ENCODE data around the gene ANXA4. TPM values are rescaled to one million over a fixed set of nuclear protein-coding genes. Genes with fewer than 3 reads are reported as not detected.

ANXA4 gene
- polyA plus RNA-seq, 4 donors = 289 to 764 (median 313) TPM

GRCh38 chr2:69846182-69847067 lies 104.5 kb downstream of the ANXA4 start:
- H3K27ac ChIP-seq (ENCODE audit: low read depth in 1 of 3, low read length in 2 of 3) = no peak overlapping the region

GRCh38 chr2:69847068-69847828 lies 105.3 kb downstream of the ANXA4 start:
- Histone ChIP-seq H3K27me3 (ENCODE audit: control insufficient read depth in 3 of 3, insufficient read depth in 3 of 3, low read length in 3 of 3) (no peaks in the 10 kb centered on the region), H3K4me3 (ENCODE audit: low read depth in 1 of 3, low read length in 3 of 3) (no peak overlapping the region), H3K27ac (ENCODE audit: low read depth in 1 of 3, low read length in 2 of 3) (no peak overlapping the region), H3K9me3 (ENCODE audit: control insufficient read depth in 2 of 2, insufficient read depth in 1 of 2, low read depth in 1 of 2, low read length in 1 of 2) (no peaks in the 10 kb centered on the region), H3K36me3 (ENCODE audit: control insufficient read depth in 3 of 3, insufficient read depth in 2 of 3, low read depth in 1 of 3, low read length in 3 of 3) (peaks cover 2 to 35% (median 26%) of the 10 kb centered on the region in 3 donors), H3K4me1 (ENCODE audit: control insufficient read depth in 3 of 3, insufficient read depth in 2 of 3, low read depth in 1 of 3, low read length in 2 of 3) (no peaks in the 10 kb centered on the region)
- no peak for DNase-seq
- no peak for FAIRE-seq
- WGBS, 3 donors = 93 to 98% (median 97%) methylated on average over 5 of the region's 5 CpGs

More at GRCh38 chr2:69846182-69847067, 104.5 kb downstream of the ANXA4 start:
- peaks cover 2 to 31% (median 25%) of the 10 kb centered on the region in 3 donors for H3K36me3 ChIP-seq (ENCODE audit: control insufficient read depth in 3 of 3, insufficient read depth in 2 of 3, low read depth in 1 of 3, low read length in 3 of 3)
- 75 to 80% (median 76%) methylated on average over 9 of the region's 9 CpGs for WGBS, 3 donors
- no peaks in the 10 kb centered on the region for H3K9me3 ChIP-seq (ENCODE audit: control insufficient read depth in 2 of 2, insufficient read depth in 1 of 2, low read depth in 1 of 2, low read length in 1 of 2)
- FAIRE-seq (no peak), DNase-seq (no peak)
- H3K4me3 ChIP-seq (ENCODE audit: low read depth in 1 of 3, low read length in 3 of 3) = no peak overlapping the region
- no peaks in the 10 kb centered on the region for H3K27me3 ChIP-seq (ENCODE audit: control insufficient read depth in 3 of 3, insufficient read depth in 3 of 3, low read length in 3 of 3)
- no peaks in the 10 kb centered on the region for H3K4me1 ChIP-seq (ENCODE audit: control insufficient read depth in 3 of 3, insufficient read depth in 2 of 3, low read depth in 1 of 3, low read length in 2 of 3)

GRCh38 chr2:69848186-69848790 lies 106.4 kb downstream of the ANXA4 start:
- FAIRE-seq (no peak), DNase-seq (no peak)
- no peaks in the 10 kb centered on the region for H3K4me1 ChIP-seq (ENCODE audit: control insufficient read depth in 3 of 3, insufficient read depth in 2 of 3, low read depth in 1 of 3, low read length in 2 of 3)
- no peaks in the 10 kb centered on the region for H3K27me3 ChIP-seq (ENCODE audit: control insufficient read depth in 3 of 3, insufficient read depth in 3 of 3, low read length in 3 of 3)
- H3K27ac ChIP-seq (ENCODE audit: low read depth in 1 of 3, low read length in 2 of 3) = no peak overlapping the region
- H3K36me3 ChIP-seq (ENCODE audit: control insufficient read depth in 3 of 3, insufficient read depth in 2 of 3, low read depth in 1 of 3, low read length in 3 of 3) = peaks cover 2 to 39% (median 26%) of the 10 kb centered on the region in 3 donors
- no peaks in the 10 kb centered on the region for H3K9me3 ChIP-seq (ENCODE audit: control insufficient read depth in 2 of 2, insufficient read depth in 1 of 2, low read depth in 1 of 2, low read length in 1 of 2)
- WGBS, 3 donors = 89 to 92% (median 89%) methylated on average over 7 of the region's 7 CpGs
- no peak overlapping the region for H3K4me3 ChIP-seq (ENCODE audit: low read depth in 1 of 3, low read length in 3 of 3)

GRCh38 chr2:69858261-69858660 lies 116.3 kb downstream of the ANXA4 start:
- Histone ChIP-seq H3K36me3 (ENCODE audit: control insufficient read depth in 3 of 3, insufficient read depth in 2 of 3, low read depth in 1 of 3, low read length in 3 of 3) (peaks cover 0 to 22% (median 2%) of the 10 kb centered on the region in 3 donors), H3K9me3 (ENCODE audit: control insufficient read depth in 2 of 2, insufficient read depth in 1 of 2, low read depth in 1 of 2, low read length in 1 of 2) (no peaks in the 10 kb centered on the region), H3K4me1 (ENCODE audit: control insufficient read depth in 3 of 3, insufficient read depth in 2 of 3, low read depth in 1 of 3, low read length in 2 of 3) (no peaks in the 10 kb centered on the region), H3K4me3 (ENCODE audit: low read depth in 1 of 3, low read length in 3 of 3) (no peak overlapping the region), H3K27ac (ENCODE audit: low read depth in 1 of 3, low read length in 2 of 3) (no peak overlapping the region), H3K27me3 (ENCODE audit: control insufficient read depth in 3 of 3, insufficient read depth in 3 of 3, low read length in 3 of 3) (no peaks in the 10 kb centered on the region)
- no peak for FAIRE-seq
- 97 to 98% (median 98%) methylated on average over 2 of the region's 2 CpGs for WGBS, 3 donors
- DNase-seq = no peak

- peaks cover 10 to 36% (median 11%) of the 10 kb centered on the region in 3 donors for H3K36me3 ChIP-seq (ENCODE audit: control insufficient read depth in 3 of 3, insufficient read depth in 2 of 3, low read depth in 1 of 3, low read length in 3 of 3)
- 94 to 98% (median 97%) methylated on average over 1 of the region's 1 CpG for WGBS, 3 donors
- no peak for FAIRE-seq
These were observed 121.4 kb downstream of the ANXA4 start for GRCh38 chr2:69863298-69863697.

More at GRCh38 chr2:69863298-69863697, 121.4 kb downstream of the ANXA4 start:
- no peak overlapping the region for H3K4me3 ChIP-seq (ENCODE audit: low read depth in 1 of 3, low read length in 3 of 3)
- DNase-seq = no peak
- H3K9me3 ChIP-seq (ENCODE audit: control insufficient read depth in 2 of 2, insufficient read depth in 1 of 2, low read depth in 1 of 2, low read length in 1 of 2) = no peaks in the 10 kb centered on the region
- H3K4me1 ChIP-seq (ENCODE audit: control insufficient read depth in 3 of 3, insufficient read depth in 2 of 3, low read depth in 1 of 3, low read length in 2 of 3) = no peaks in the 10 kb centered on the region
- H3K27ac ChIP-seq (ENCODE audit: low read depth in 1 of 3, low read length in 2 of 3) = no peak overlapping the region
- no peaks in the 10 kb centered on the region for H3K27me3 ChIP-seq (ENCODE audit: control insufficient read depth in 3 of 3, insufficient read depth in 3 of 3, low read length in 3 of 3)

Other genes starting within 250 kb of the ANXA4 start
- gene AAK1, start 98.4 kb upstream of the ANXA4 start, polyA plus RNA-seq = 10 to 100 TPM in 3 of 4 donors, 1 to 10 TPM in 1; 8.7 to 36.5 (median 16.7) TPM
- gene GMCL1, start 87.5 kb downstream of the ANXA4 start, polyA plus RNA-seq = 10 to 100 TPM; 13.6 to 34.0 (median 17.7) TPM
- gene SNRNP27, start 151.8 kb downstream of the ANXA4 start, polyA plus RNA-seq = 10 to 100 TPM; 39.8 to 46.2 (median 41.2) TPM
- gene MXD1, start 173.0 kb downstream of the ANXA4 start, polyA plus RNA-seq = 10 to 100 TPM in 3 of 4 donors, 1 to 10 TPM in 1; 7.4 to 38.2 (median 35.9) TPM
- 1 to 10 TPM; 1.3 to 3.5 (median 2.3) TPM for gene ASPRV1, start 219.5 kb downstream of the ANXA4 start, polyA plus RNA-seq

Measured in small intestine (tissue), 7 donors.